ENCODE data around the gene KIF1A. TPM values are rescaled to one million over a fixed set of nuclear protein-coding genes. Genes with fewer than 3 reads are reported as not detected.

The KIF1A gene
- total RNA-seq, 1 experiment from 2014 or later: not detected

DNA sequence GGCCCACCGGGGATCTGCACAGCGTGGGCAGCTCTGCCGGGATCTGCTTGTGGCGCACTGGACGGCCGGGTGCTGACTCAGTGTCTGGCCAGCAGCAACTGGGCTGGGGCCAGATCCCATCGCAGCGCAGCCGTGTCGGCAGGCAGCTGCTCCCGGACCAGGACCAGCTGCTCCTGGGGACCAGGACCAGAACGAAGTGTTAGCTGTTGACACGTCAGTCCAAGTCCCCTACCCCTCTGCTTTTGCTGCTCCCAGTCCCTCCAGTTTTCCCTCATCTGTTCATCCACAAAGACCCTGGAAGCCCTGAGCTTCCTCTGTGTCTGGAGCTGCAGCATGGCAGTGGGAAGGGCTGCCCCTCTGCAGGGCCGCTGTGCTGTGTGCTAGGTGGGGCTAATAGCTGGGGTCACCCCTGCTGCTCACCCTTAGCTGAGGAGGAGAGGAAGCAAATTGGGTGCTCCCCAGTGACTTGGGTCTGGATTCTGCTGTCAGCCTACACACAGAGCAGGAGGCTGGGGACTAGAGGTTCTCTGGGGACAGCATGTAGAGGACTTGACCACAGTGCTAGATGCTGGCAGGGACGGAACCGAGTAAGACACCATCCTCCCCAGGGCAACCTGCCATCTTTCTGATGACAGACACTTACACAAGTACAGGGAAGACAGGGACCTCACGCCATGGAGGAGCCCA is 16.9 kb upstream of the KIF1A start:
- Histone ChIP-seq H3K36me3 (ENCODE audit: low read depth, low read length) (no peaks in the 10 kb centered on the region), H4K20me1 (ENCODE audit: low read length) (no peaks in the 10 kb centered on the region), H3K4me1 (ENCODE audit: insufficient read depth, low read length) (no peaks in the 10 kb centered on the region; the same call in 1 of the 2 replicates), H3K9me3 (ENCODE audit: low read length) (no peaks in the 10 kb centered on the region), H3F3A (ENCODE audit: low read length, unreplicated experiment) (no peaks in the 10 kb centered on the region), H3K27me3 (ENCODE audit: low read length) (peaks cover 13% of the 10 kb centered on the region), H3K4me2 (ENCODE audit: low read length) (no peak overlapping the region), H3K9me2 (replicated peaks; ENCODE audit: low read length) (no peaks in the 10 kb centered on the region), H3K79me2 (ENCODE audit: low read length) (no peaks in the 10 kb centered on the region), H3K9ac (ENCODE audit: low read length) (no peak overlapping the region), H3K27ac (ENCODE audit: low read length) (no peak overlapping the region), H2AFZ (ENCODE audit: low read length) (no peak overlapping the region), H3K4me3 (ENCODE audit: low read length) (no peak overlapping the region)
- ChIA-PET CTCF (interaction anchor here (0.5 kb wide), 1 partner anchor 269 kb away, joined by 3 read pairs; the partner anchor contains the start of gene RNPEPL1), POLR2A (ENCODE audit: unreplicated experiment) (no interaction called here)
- ATAC-seq (no peak), DNase-seq (peak; percentile 4)
- TF ChIP-seq EZH2 (IDR thresholded peaks at IDR 0.05; ENCODE audit: low read length, unreplicated experiment) (no peak), EZH2phosphoT487 (IDR thresholded peaks at IDR 0.05; ENCODE audit: borderline replicate concordance, low read length) (no peak)
- TF ChIP-seq, protein P1, sequence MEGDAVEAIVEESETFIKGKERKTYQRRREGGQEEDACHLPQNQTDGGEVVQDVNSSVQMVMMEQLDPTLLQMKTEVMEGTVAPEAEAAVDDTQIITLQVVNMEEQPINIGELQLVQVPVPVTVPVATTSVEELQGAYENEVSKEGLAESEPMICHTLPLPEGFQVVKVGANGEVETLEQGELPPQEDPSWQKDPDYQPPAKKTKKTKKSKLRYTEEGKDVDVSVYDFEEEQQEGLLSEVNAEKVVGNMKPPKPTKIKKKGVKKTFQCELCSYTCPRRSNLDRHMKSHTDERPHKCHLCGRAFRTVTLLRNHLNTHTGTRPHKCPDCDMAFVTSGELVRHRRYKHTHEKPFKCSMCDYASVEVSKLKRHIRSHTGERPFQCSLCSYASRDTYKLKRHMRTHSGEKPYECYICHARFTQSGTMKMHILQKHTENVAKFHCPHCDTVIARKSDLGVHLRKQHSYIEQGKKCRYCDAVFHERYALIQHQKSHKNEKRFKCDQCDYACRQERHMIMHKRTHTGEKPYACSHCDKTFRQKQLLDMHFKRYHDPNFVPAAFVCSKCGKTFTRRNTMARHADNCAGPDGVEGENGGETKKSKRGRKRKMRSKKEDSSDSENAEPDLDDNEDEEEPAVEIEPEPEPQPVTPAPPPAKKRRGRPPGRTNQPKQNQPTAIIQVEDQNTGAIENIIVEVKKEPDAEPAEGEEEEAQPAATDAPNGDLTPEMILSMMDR (conservative IDR thresholded peaks at IDR 0.05; ENCODE audit: low read depth, low read length): no peak
- intact Hi-C loops (cut with micrococcal nuclease): no loop called here
- BruUV-seq (replicated peaks): no TSS peak

DNA sequence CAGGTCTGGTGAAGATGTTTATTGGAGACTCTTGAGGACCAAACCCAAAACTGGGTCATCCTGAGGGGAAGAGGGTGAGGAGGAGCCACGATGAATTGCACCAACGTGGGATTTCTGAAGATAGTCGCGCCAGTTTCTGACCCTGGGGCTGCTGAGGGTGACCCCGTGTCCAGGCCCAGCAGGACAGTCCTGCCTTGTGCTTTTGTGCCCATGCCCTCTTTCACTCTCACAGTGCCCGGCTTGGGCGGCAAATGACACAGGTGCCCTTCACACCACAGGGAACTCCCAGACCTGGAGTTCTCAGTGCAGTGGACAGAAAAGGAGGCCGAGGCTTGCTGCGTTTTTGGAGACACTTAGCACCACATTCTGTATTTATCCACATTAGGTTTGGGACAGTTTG is 15.5 kb upstream of the KIF1A start:
- H3K27ac ChIP-seq (ENCODE audit: low read length): no peak overlapping the region
- H3K27me3 ChIP-seq (ENCODE audit: low read length): peaks cover 19% of the 10 kb centered on the region
- no peak overlapping the region for H2AFZ ChIP-seq (ENCODE audit: low read length)
- H3F3A ChIP-seq (ENCODE audit: low read length, unreplicated experiment): no peaks in the 10 kb centered on the region
- no TSS peak for BruUV-seq (replicated peaks)
- H4K20me1 ChIP-seq (ENCODE audit: low read length): no peaks in the 10 kb centered on the region
- H3K9ac ChIP-seq (ENCODE audit: low read length): no peak overlapping the region
- no peaks in the 10 kb centered on the region for H3K79me2 ChIP-seq (ENCODE audit: low read length)
- TF ChIP-seq, protein P1 (conservative IDR thresholded peaks at IDR 0.05; ENCODE audit: low read depth, low read length): no peak
- TF ChIP-seq EZH2 (IDR thresholded peaks at IDR 0.05; ENCODE audit: low read length, unreplicated experiment): no peak
- no peak for TF ChIP-seq EZH2phosphoT487 (IDR thresholded peaks at IDR 0.05; ENCODE audit: borderline replicate concordance, low read length)
- H3K9me3 ChIP-seq (ENCODE audit: low read length): no peaks in the 10 kb centered on the region
- H3K36me3 ChIP-seq (ENCODE audit: low read depth, low read length): no peaks in the 10 kb centered on the region
- CTCF ChIA-PET: no interaction called here
- ATAC-seq (no peak), DNase-seq (no peak)
- H3K4me3 ChIP-seq (ENCODE audit: low read length): no peak overlapping the region
- no peak overlapping the region for H3K4me2 ChIP-seq (ENCODE audit: low read length)
- intact Hi-C loops (cut with micrococcal nuclease): no loop called here
- H3K9me2 ChIP-seq (replicated peaks; ENCODE audit: low read length): no peaks in the 10 kb centered on the region
- no peaks in the 10 kb centered on the region; the same call in 1 of the 2 replicates for H3K4me1 ChIP-seq (ENCODE audit: insufficient read depth, low read length)
- POLR2A ChIA-PET (ENCODE audit: unreplicated experiment): no interaction called here

DNA sequence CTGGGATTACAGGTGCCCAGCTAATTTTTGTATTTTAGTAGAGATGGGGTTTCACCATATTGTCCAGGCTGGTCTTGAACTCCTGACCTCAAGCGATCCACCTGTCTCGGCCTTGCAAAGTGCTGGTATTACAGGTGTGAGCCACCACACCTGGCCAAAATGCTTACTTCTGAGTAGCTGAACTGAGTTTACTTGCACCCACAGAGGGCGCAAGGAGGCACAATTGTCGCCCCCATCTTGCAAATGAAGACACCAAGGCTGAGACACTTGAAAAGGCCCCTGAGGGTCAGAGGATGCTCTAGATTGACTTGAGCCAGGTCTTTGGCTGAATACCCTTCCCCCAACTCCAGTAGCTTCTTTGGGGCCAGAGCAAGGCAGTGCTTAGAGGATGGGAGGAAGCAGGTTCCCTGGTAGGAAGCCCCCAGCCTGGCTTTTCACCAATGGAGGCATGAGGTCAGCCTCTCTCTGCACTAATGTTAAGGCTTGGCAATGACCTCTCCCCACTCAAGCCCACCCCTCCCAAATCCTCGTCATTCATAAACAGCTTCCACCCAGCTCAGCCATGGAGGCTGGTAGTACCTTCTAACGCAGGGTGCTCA is 14.5 kb upstream of the KIF1A start:
- Histone ChIP-seq H3K9me2 (replicated peaks; ENCODE audit: low read length) (no peaks in the 10 kb centered on the region), H3K36me3 (ENCODE audit: low read depth, low read length) (no peaks in the 10 kb centered on the region), H3K4me3 (ENCODE audit: low read length) (no peak overlapping the region), H3K4me2 (ENCODE audit: low read length) (no peak overlapping the region), H2AFZ (ENCODE audit: low read length) (no peak overlapping the region), H3K9ac (ENCODE audit: low read length) (no peak overlapping the region), H3K27me3 (ENCODE audit: low read length) (peaks cover 29% of the 10 kb centered on the region), H3K4me1 (ENCODE audit: insufficient read depth, low read length) (no peaks in the 10 kb centered on the region; the same call in 1 of the 2 replicates), H3F3A (ENCODE audit: low read length, unreplicated experiment) (no peaks in the 10 kb centered on the region), H4K20me1 (ENCODE audit: low read length) (no peaks in the 10 kb centered on the region), H3K27ac (ENCODE audit: low read length) (no peak overlapping the region), H3K9me3 (ENCODE audit: low read length) (no peaks in the 10 kb centered on the region), H3K79me2 (ENCODE audit: low read length) (no peaks in the 10 kb centered on the region)
- no peak for DNase-seq
- no peak for ATAC-seq
- POLR2A ChIA-PET (ENCODE audit: unreplicated experiment): no interaction called here
- CTCF ChIA-PET: no interaction called here
- TF ChIP-seq, protein P1 (conservative IDR thresholded peaks at IDR 0.05; ENCODE audit: low read depth, low read length): no peak
- TF ChIP-seq EZH2phosphoT487 (IDR thresholded peaks at IDR 0.05; ENCODE audit: borderline replicate concordance, low read length): no peak
- TF ChIP-seq EZH2 (IDR thresholded peaks at IDR 0.05; ENCODE audit: low read length, unreplicated experiment): no peak
- intact Hi-C loops (cut with micrococcal nuclease): no loop called here
- BruUV-seq (replicated peaks): no TSS peak
